Endothelial cell of umbilical vein (primary cell): ENCODE data around the gene BNC2. TPM values are rescaled to one million over a fixed set of nuclear protein-coding genes. Genes with fewer than 3 reads are reported as not detected.

ENCODE experiments used
- BruUV-seq: library from RNA; stranded (reverse); fragments of 400-500 nt; replicated peaks from 2 replicates; lab custom pipeline; 2021; lab: Mats Ljungman, UMichigan
- CTCF ChIA-PET: fragments of 300-600, 350-600 bp; sonication (Branson Sonifier 250); formaldehyde crosslinking; loops from one replicate; lab custom pipeline; 2021; ENCODE audit warnings: antibody characterized with exemption, inconsistent platforms; lab: Charles Lee
- POLR2A ChIA-PET: fragments of 300-600, 350-600 bp; sonication (Branson Sonifier 250); formaldehyde crosslinking; loops from one replicate; lab custom pipeline; 2021; ENCODE audit warnings: antibody characterized with exemption, inconsistent platforms; lab: Charles Lee
- DNase-seq: peaks from one replicate; pipeline ENCODE4 v3.0.0-alpha.2; 2011; ENCODE audit warnings: low read depth, low spot score
- FAIRE-seq: peaks from 2 replicates; lab custom pipeline; 2011; peaks lifted over from hg19 to GRCh38; lab: Jason Lieb, UNC
- H2AFZ ChIP-seq: 2 replicates; pipeline ENCODE4 v1.6.0; 2012; ENCODE audit warnings: low read depth, low read length, control low read depth, inconsistent platforms
- H3K27ac ChIP-seq: 2 replicates; pipeline ENCODE4 v1.5.1; 2011; ENCODE audit warnings: low read depth, mild to moderate bottlenecking, control low read depth, low read length, moderate library complexity; ENCODE audit not compliant: insufficient read depth
- H3K27me3 ChIP-seq, 2 experiments: 2 replicates each; pipeline versions ENCODE4 v1.6.0 to v1.6.1; 2011; ENCODE audit warnings: low read length in 2 of 2, mixed read lengths in 1 of 2; ENCODE audit not compliant: control insufficient read depth in 2 of 2, insufficient read depth in 2 of 2
- H3K36me3 ChIP-seq, 2 experiments: 2 replicates in 1 of 2; 3 replicates in 1 of 2; pipeline ENCODE4 v1.5.1; 2011; ENCODE audit warnings: low read length in 2 of 2, mild to moderate bottlenecking in 1 of 2, moderate library complexity in 1 of 2; ENCODE audit not compliant: control insufficient read depth in 2 of 2, insufficient read depth in 2 of 2; ENCODE audit errors: extremely low read depth in 1 of 2
- H3K4me1 ChIP-seq: 3 replicates; pipeline ENCODE4 v1.5.1; 2011; ENCODE audit warnings: mild to moderate bottlenecking, low read length; ENCODE audit not compliant: control insufficient read depth, insufficient read depth; ENCODE audit errors: extremely low read depth
- H3K4me2 ChIP-seq: 2 replicates; pipeline ENCODE4 v1.6.1; 2011; ENCODE audit warnings: low read length, control low read depth, mixed read lengths; ENCODE audit not compliant: insufficient read depth
- H3K4me3 ChIP-seq, 3 experiments: fragments of 200-600 bp in 1 of 3; sonication (generic), shearing (Covaris generic) in 1 of 3; replicated peaks in 1 of 3; 2 replicates each; pipeline ENCODE4 v1.5.1; 2011 to 2016; ENCODE audit warnings: control low read depth in 3 of 3, low read length in 3 of 3, mild to moderate bottlenecking in 2 of 3, inconsistent platforms in 1 of 3, low read depth in 1 of 3, moderate library complexity in 1 of 3; ENCODE audit not compliant: insufficient read depth in 1 of 3
- H3K79me2 ChIP-seq: 2 replicates; pipeline ENCODE4 v1.6.0; 2012; ENCODE audit warnings: low read length, inconsistent platforms; ENCODE audit not compliant: control insufficient read depth, insufficient read depth
- H3K9ac ChIP-seq: replicated peaks from 2 replicates; pipeline ENCODE3; 2011; ENCODE audit warnings: low read length, control low read depth; ENCODE audit not compliant: insufficient read depth; ENCODE audit errors: extremely low read depth
- H3K9me1 ChIP-seq: replicated peaks from 3 replicates; pipeline ENCODE4 v1.6.0; 2011; ENCODE audit warnings: mild to moderate bottlenecking, low read length; ENCODE audit not compliant: control insufficient read depth, insufficient read depth; ENCODE audit errors: extremely low read depth
- H3K9me3 ChIP-seq: replicated peaks from 2 replicates; pipeline ENCODE4 v1.5.1; 2012; ENCODE audit warnings: low read length, inconsistent platforms; ENCODE audit not compliant: control insufficient read depth, insufficient read depth
- H4K20me1 ChIP-seq: replicated peaks from 2 replicates; pipeline ENCODE3; 2011; ENCODE audit warnings: mild to moderate bottlenecking, low read length; ENCODE audit not compliant: control insufficient read depth, insufficient read depth; ENCODE audit errors: extremely low read depth
- EZH2 ChIP-seq: IDR thresholded peaks from 2 replicates; pipeline ENCODE4 v1.6.1; 2012; ENCODE audit warnings: borderline replicate concordance, low read depth, mild to moderate bottlenecking, moderate library complexity, low read length, inconsistent platforms; ENCODE audit not compliant: severe bottlenecking
- FOS ChIP-seq: IDR thresholded peaks from 2 replicates; pipeline ENCODE4 v1.6.1; 2011; ENCODE audit warnings: mild to moderate bottlenecking, low read length, moderate library complexity, borderline replicate concordance; ENCODE audit not compliant: insufficient read depth
- GATA2 ChIP-seq: IDR thresholded peaks from 2 replicates; pipeline ENCODE4 v1.7.0; 2011; ENCODE audit warnings: low read depth, mild to moderate bottlenecking, moderate library complexity, mixed read lengths, low read length; ENCODE audit not compliant: insufficient read length, insufficient read depth
- JUN ChIP-seq: IDR thresholded peaks from 2 replicates; pipeline ENCODE4 v1.6.1; 2011; ENCODE audit warnings: borderline replicate concordance, low read depth; ENCODE audit not compliant: insufficient read length, insufficient read depth
- MYC ChIP-seq: IDR thresholded peaks from one replicate; pipeline ENCODE4 v1.6.1; 2011; ENCODE audit warnings: mild to moderate bottlenecking, low read depth, low read length
- POLR2A ChIP-seq: IDR thresholded peaks from 2 replicates; pipeline ENCODE4 v1.6.1; 2012; ENCODE audit warnings: low read depth, mild to moderate bottlenecking, control low read depth, low read length
- POLR2AphosphoS5 ChIP-seq: IDR thresholded peaks from 2 replicates; pipeline ENCODE4 v1.6.1; 2012; ENCODE audit warnings: low read depth, mild to moderate bottlenecking, control low read depth, low read length, moderate library complexity; ENCODE audit not compliant: insufficient read depth
- dilution Hi-C: fragments of 300-500 bp; cut with MboI; formaldehyde crosslinking; loops from one replicate; pipeline ENCODE4 v1.15.0; 2019; ENCODE audit warnings: low sequenced_read_pairs; ENCODE audit not compliant: extremely low pct_ligation_motif_present
- intact Hi-C: fragments of 100-400 bp; cut with micrococcal nuclease; formaldehyde crosslinking; loops from one replicate; pipeline ENCODE4 v1.10.0; 2022
- polyA plus RNA-seq, 4 experiments: library from polyadenylated mRNA; depleted of rRNA in 3 of 4; stranded (reverse) in 3 of 4; unstranded in 1 of 4; fragments of >200 nt; gene quantifications; 2 replicates each; pipeline versions ENCODE4 v1.2.1 to v1.2.3, GENCODE V29; 2011 to 2012; ENCODE audit warnings: missing spikeins in 1 of 4
- total RNA-seq: library from RNA; stranded (reverse); gene quantifications from 2 replicates; pipeline ENCODE4 v1.2.3, GENCODE V29; 2021
- TF ChIP-seq, protein P1 (sequence below): IDR thresholded peaks from 2 replicates; pipeline ENCODE4 v1.6.1; 2011; ENCODE audit not compliant: insufficient read depth, insufficient read length
- TF ChIP-seq, protein P2 (sequence below), 2 donors: IDR thresholded peaks; 1 replicate in 1 of 2; 2 replicates in 1 of 2; pipeline ENCODE4 v1.5.1; 2011; ENCODE audit warnings: low read length in 2 of 2, mild to moderate bottlenecking in 2 of 2, moderate library complexity in 2 of 2, control low read depth in 1 of 2, inconsistent platforms in 1 of 2, low read depth in 1 of 2; ENCODE audit not compliant: insufficient read depth in 1 of 2; ENCODE audit errors: extremely low read depth in 1 of 2

Gene BNC2
- total and polyA plus RNA-seq, 2 donors (not counting 3 experiments of a cell fraction or from before 2014, with no cell fraction given): 12.1 to 34.3 TPM

- H2AFZ ChIP-seq: no peak overlapping the region
- H3K4me3 ChIP-seq: no peak overlapping the region
- no TSS peak for BruUV-seq
- H3K79me2 ChIP-seq: no peaks in the 10 kb centered on the region
- no peak overlapping the region for H3K27ac ChIP-seq
- H3K27me3 ChIP-seq: no peaks in the 10 kb centered on the region
- FAIRE-seq (no peak), DNase-seq (no peak)
- no peak overlapping the region for H3K9ac ChIP-seq
- POLR2A ChIA-PET: no interaction called here
- no peaks in the 10 kb centered on the region for H3K4me1 ChIP-seq
- no peak overlapping the region for H3K4me2 ChIP-seq
- H4K20me1 ChIP-seq: no peaks in the 10 kb centered on the region
- no peaks in the 10 kb centered on the region for H3K9me3 ChIP-seq
- dilution Hi-C loops (no loop called here), intact Hi-C loops (no loop called here)
- TF ChIP-seq, protein P1, sequence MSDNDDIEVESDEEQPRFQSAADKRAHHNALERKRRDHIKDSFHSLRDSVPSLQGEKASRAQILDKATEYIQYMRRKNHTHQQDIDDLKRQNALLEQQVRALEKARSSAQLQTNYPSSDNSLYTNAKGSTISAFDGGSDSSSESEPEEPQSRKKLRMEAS: no peak
- TF ChIP-seq MYC (no peak), FOS (no peak), POLR2A (no peak), GATA2 (no peak), JUN (no peak), EZH2 (no peak), POLR2AphosphoS5 (no peak)
- TF ChIP-seq, protein P2, sequence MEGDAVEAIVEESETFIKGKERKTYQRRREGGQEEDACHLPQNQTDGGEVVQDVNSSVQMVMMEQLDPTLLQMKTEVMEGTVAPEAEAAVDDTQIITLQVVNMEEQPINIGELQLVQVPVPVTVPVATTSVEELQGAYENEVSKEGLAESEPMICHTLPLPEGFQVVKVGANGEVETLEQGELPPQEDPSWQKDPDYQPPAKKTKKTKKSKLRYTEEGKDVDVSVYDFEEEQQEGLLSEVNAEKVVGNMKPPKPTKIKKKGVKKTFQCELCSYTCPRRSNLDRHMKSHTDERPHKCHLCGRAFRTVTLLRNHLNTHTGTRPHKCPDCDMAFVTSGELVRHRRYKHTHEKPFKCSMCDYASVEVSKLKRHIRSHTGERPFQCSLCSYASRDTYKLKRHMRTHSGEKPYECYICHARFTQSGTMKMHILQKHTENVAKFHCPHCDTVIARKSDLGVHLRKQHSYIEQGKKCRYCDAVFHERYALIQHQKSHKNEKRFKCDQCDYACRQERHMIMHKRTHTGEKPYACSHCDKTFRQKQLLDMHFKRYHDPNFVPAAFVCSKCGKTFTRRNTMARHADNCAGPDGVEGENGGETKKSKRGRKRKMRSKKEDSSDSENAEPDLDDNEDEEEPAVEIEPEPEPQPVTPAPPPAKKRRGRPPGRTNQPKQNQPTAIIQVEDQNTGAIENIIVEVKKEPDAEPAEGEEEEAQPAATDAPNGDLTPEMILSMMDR (IDR thresholded peaks at IDR 0.05; ENCODE audit: extremely low read depth in 1 of 2, insufficient read depth in 1 of 2, low read depth in 1 of 2, low read length in 2 of 2): no peak
- H3K36me3 ChIP-seq: no peaks in the 10 kb centered on the region
- no peaks in the 10 kb centered on the region for H3K9me1 ChIP-seq
- CTCF ChIA-PET: interaction anchor here (1.0 kb wide), 1 partner anchor 15 kb away, joined by 4 read pairs; no protein-coding TSS in a partner anchor
These were observed 459.7 kb downstream of the BNC2 start for GRCh38 chr9:16410601-16411280.
